Vagina (tissue), 2 donors: ENCODE results near the gene SMOC2.

Experiments
- POLR2A ChIP-seq, 2 donors: fragments of 450-650 bp; IDR thresholded peaks; one replicate each; pipeline ENCODE4 v1.6.1; 2017; ENCODE audit warnings: antibody characterized with exemption in 2 of 2, mild to moderate bottlenecking in 2 of 2, moderate library complexity in 2 of 2
- POLR2AphosphoS5 ChIP-seq, 2 donors: sonication (generic); formaldehyde crosslinking; IDR thresholded peaks; one replicate each; pipeline ENCODE4 v1.9.0; 2017; ENCODE audit warnings: antibody characterized with exemption in 2 of 2, mild to moderate bottlenecking in 2 of 2, low read depth in 1 of 2; ENCODE audit not compliant: insufficient read depth in 1 of 2
- TF ChIP-seq, protein P1 (sequence below), 3 experiments: fragments of 450-650 bp in 2 of 3; fragments of 200-600 bp in 1 of 3; sonication (generic) in 1 of 3; IDR thresholded peaks; one replicate each; pipeline ENCODE4 v1.5.1; 2017 to 2019; ENCODE audit warnings: antibody characterized with exemption in 3 of 3, mild to moderate bottlenecking in 2 of 3, moderate library complexity in 2 of 3

- TF ChIP-seq, protein P1, sequence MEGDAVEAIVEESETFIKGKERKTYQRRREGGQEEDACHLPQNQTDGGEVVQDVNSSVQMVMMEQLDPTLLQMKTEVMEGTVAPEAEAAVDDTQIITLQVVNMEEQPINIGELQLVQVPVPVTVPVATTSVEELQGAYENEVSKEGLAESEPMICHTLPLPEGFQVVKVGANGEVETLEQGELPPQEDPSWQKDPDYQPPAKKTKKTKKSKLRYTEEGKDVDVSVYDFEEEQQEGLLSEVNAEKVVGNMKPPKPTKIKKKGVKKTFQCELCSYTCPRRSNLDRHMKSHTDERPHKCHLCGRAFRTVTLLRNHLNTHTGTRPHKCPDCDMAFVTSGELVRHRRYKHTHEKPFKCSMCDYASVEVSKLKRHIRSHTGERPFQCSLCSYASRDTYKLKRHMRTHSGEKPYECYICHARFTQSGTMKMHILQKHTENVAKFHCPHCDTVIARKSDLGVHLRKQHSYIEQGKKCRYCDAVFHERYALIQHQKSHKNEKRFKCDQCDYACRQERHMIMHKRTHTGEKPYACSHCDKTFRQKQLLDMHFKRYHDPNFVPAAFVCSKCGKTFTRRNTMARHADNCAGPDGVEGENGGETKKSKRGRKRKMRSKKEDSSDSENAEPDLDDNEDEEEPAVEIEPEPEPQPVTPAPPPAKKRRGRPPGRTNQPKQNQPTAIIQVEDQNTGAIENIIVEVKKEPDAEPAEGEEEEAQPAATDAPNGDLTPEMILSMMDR (IDR thresholded peaks at IDR 0.05) = no peak
- TF ChIP-seq POLR2A (IDR thresholded peaks at IDR 0.05) (no peak), POLR2AphosphoS5 (IDR thresholded peaks at IDR 0.05; ENCODE audit: insufficient read depth in 1 of 2, low read depth in 1 of 2) (no peak)
These were observed 44.0 kb upstream of the SMOC2 start for GRCh38 chr6:168397012-168397411.
